OCI-M1 (cell line): Measurements from ENCODE around the gene UNC119.

ENCODE experiments used
- DNase-seq: peaks from one replicate; lab custom pipeline; 2025; lab: John Stamatoyannopoulos, UW

UNC119 gene

GRCh38 chr17:28573040-28573380 is 20.6 kb upstream of the UNC119 start:
- DNase-seq = no peak

- no peak for DNase-seq
Observed at GRCh38 chr17:28572259-28573039, 20.0 kb upstream of the UNC119 start.

GRCh38 chr17:28571361-28572122 is 19.1 kb upstream of the UNC119 start, which contains the start of gene PIGS:
TSS of gene PIGS (minus strand) at chr17:28571524. CDS start at chr17:28571496, 28 bp downstream.
- peak; percentile 99 for DNase-seq

- DNase-seq = peak; percentile 66
Observed at GRCh38 chr17:28570716-28571360, 18.4 kb upstream of the UNC119 start.

- DNase-seq = no peak
Observed at GRCh38 chr17:28569446-28569845, 17.0 kb upstream of the UNC119 start.

- peak; percentile 90 for DNase-seq
Observed at GRCh38 chr17:28567604-28568003, 15.2 kb upstream of the UNC119 start.

- DNase-seq = no peak
Observed at GRCh38 chr17:28563475-28563874, 11.1 kb upstream of the UNC119 start.

GRCh38 chr17:28555022-28555421 is 2.6 kb upstream of the UNC119 start:
- no peak for DNase-seq

- DNase-seq = peak; percentile 35
Observed at GRCh38 chr17:28554565-28554964, 2.1 kb upstream of the UNC119 start.

GRCh38 chr17:28553000-28553505 is 629 bp upstream of the UNC119 start:
- no peak for DNase-seq

- DNase-seq = no peak
Observed at GRCh38 chr17:28551421-28552175, 826 bp downstream of the UNC119 start.

- no peak for DNase-seq
Observed at GRCh38 chr17:28550858-28551257, 1.6 kb downstream of the UNC119 start.

GRCh38 chr17:28549236-28550132 is 2.9 kb downstream of the UNC119 start:
- peak; percentile 27 for DNase-seq

- no peak for DNase-seq
Observed at GRCh38 chr17:28548417-28549130, 3.9 kb downstream of the UNC119 start.

GRCh38 chr17:28547623-28548416 is 4.6 kb downstream of the UNC119 start:
- DNase-seq = peak; percentile 94

GRCh38 chr17:28547096-28547622 is 5.3 kb downstream of the UNC119 start:
- no peak for DNase-seq

- no peak for DNase-seq
Observed at GRCh38 chr17:28545787-28546415, 6.5 kb downstream of the UNC119 start.

GRCh38 chr17:28545141-28545503 is 7.3 kb downstream of the UNC119 start:
- DNase-seq = no peak
